MM.1S (cell line): ENCODE results near the gene DNAH10.

Experiments
- DNase-seq: peaks from one replicate; pipeline ENCODE4 v3.0.0-alpha.2; 2015
- H2AFZ ChIP-seq: fragments of 300-600 bp; sonication (generic); 2 replicates; pipeline ENCODE4 v1.6.0; 2016; ENCODE audit warnings: antibody characterized with exemption, low read length
- H3F3A ChIP-seq: fragments of 300-600 bp; sonication (generic); 2 replicates; pipeline ENCODE4 v1.6.1; 2016; ENCODE audit warnings: mild to moderate bottlenecking, antibody characterized with exemption, low read length, moderate library complexity, mixed read lengths; ENCODE audit not compliant: insufficient read depth
- H3K27ac ChIP-seq: fragments of 300-600 bp; sonication (generic); 2 replicates; pipeline ENCODE4 v1.5.1; 2016; ENCODE audit warnings: mild to moderate bottlenecking, low read length
- H3K27me3 ChIP-seq: fragments of 300-600 bp; sonication (generic); replicated peaks from 2 replicates; pipeline ENCODE4 v1.6.0; 2016; ENCODE audit warnings: low read length; ENCODE audit not compliant: insufficient read depth
- H3K36me3 ChIP-seq: fragments of 300-600 bp; sonication (generic); replicated peaks from 2 replicates; pipeline ENCODE4 v1.6.1; 2016; ENCODE audit warnings: mild to moderate bottlenecking, low read length, mixed read lengths; ENCODE audit not compliant: insufficient read depth
- H3K4me1 ChIP-seq: fragments of 300-600 bp; sonication (generic); 2 replicates; pipeline ENCODE4 v1.6.1; 2016; ENCODE audit warnings: low read length, mixed read lengths
- H3K4me2 ChIP-seq: fragments of 300-600 bp; sonication (generic); 2 replicates; pipeline ENCODE4 v1.6.0; 2016; ENCODE audit warnings: low read depth, low read length
- H3K4me3 ChIP-seq: fragments of 300-600 bp; sonication (generic); 2 replicates; pipeline ENCODE4 v1.5.1; 2016; ENCODE audit warnings: low read length, mixed read lengths
- H3K79me2 ChIP-seq: fragments of 300-600 bp; sonication (generic); 2 replicates; pipeline ENCODE4 v1.6.1; 2016; ENCODE audit warnings: mixed run types, low read length, mixed read lengths
- H3K9ac ChIP-seq: fragments of 300-600 bp; sonication (generic); 2 replicates; pipeline ENCODE4 v1.6.1; 2016; ENCODE audit warnings: low read length, mixed read lengths
- H3K9me2 ChIP-seq: fragments of 300-600 bp; sonication (generic); replicated peaks from 2 replicates; pipeline ENCODE4 v1.6.1; 2016; ENCODE audit warnings: mild to moderate bottlenecking, low read length, mixed read lengths; ENCODE audit not compliant: insufficient read depth
- H3K9me3 ChIP-seq: fragments of 300-600 bp; sonication (generic); replicated peaks from 2 replicates; pipeline ENCODE4 v1.6.1; 2016; ENCODE audit warnings: mild to moderate bottlenecking, low read length, mixed read lengths; ENCODE audit not compliant: insufficient read depth
- H4K20me1 ChIP-seq: fragments of 300-600 bp; sonication (generic); 2 replicates; pipeline ENCODE4 v1.6.1; 2016; ENCODE audit warnings: mild to moderate bottlenecking, low read length, moderate library complexity, mixed read lengths; ENCODE audit not compliant: insufficient read depth
- CTCF ChIP-seq: fragments of 300-600 bp; sonication (generic); IDR thresholded peaks from 2 replicates; pipeline ENCODE4 v1.5.1; 2016; ENCODE audit warnings: antibody characterized with exemption, low read length, mixed read lengths
- EZH2 ChIP-seq: fragments of 300-600 bp; sonication (generic); optimal IDR thresholded peaks from 2 replicates; pipeline ENCODE3; 2017; ENCODE audit warnings: low read depth, mild to moderate bottlenecking, antibody characterized with exemption, low read length, mixed read lengths
- EZH2phosphoT487 ChIP-seq: fragments of 300-600 bp; sonication (generic); IDR thresholded peaks from 2 replicates; pipeline ENCODE4 v1.6.1; 2018; ENCODE audit warnings: antibody characterized with exemption, low read length

The DNAH10 gene

GRCh38 chr12:123748661-123749060, 13.4 kb upstream of the DNAH10 start:
- no peaks in the 10 kb centered on the region for H3K9me2 ChIP-seq
- H3K4me1 ChIP-seq, result no peaks in the 10 kb centered on the region
- H3K4me3 ChIP-seq, result no peak overlapping the region
- H3K36me3 ChIP-seq, result no peaks in the 10 kb centered on the region
- H3K79me2 ChIP-seq, result no peaks in the 10 kb centered on the region
- DNase-seq, result no peak
- no peak for TF ChIP-seq CTCF
- no peak for TF ChIP-seq EZH2phosphoT487
- no peak for TF ChIP-seq EZH2
- H3F3A ChIP-seq, result no peaks in the 10 kb centered on the region
- H3K9ac ChIP-seq, result no peak overlapping the region
- H2AFZ ChIP-seq, result no peak overlapping the region
- no peaks in the 10 kb centered on the region for H3K9me3 ChIP-seq
- H3K4me2 ChIP-seq, result no peak overlapping the region
- no peaks in the 10 kb centered on the region for H3K27me3 ChIP-seq
- no peak overlapping the region for H3K27ac ChIP-seq
- H4K20me1 ChIP-seq, result no peaks in the 10 kb centered on the region

- H3K27ac ChIP-seq, result no peak overlapping the region
- no peaks in the 10 kb centered on the region for H3K36me3 ChIP-seq
- no peaks in the 10 kb centered on the region for H3K9me3 ChIP-seq
- H3K4me1 ChIP-seq, result no peaks in the 10 kb centered on the region
- H4K20me1 ChIP-seq, result no peaks in the 10 kb centered on the region
- H3K9me2 ChIP-seq, result no peaks in the 10 kb centered on the region
- H3K79me2 ChIP-seq, result no peaks in the 10 kb centered on the region
- no peaks in the 10 kb centered on the region for H3K27me3 ChIP-seq
- H3K4me2 ChIP-seq, result no peak overlapping the region
- H2AFZ ChIP-seq, result no peak overlapping the region
- no peak for TF ChIP-seq CTCF
- no peak for TF ChIP-seq EZH2phosphoT487
- TF ChIP-seq EZH2, result no peak
- DNase-seq, result no peak
- no peak overlapping the region for H3K4me3 ChIP-seq
- H3F3A ChIP-seq, result no peaks in the 10 kb centered on the region
- no peak overlapping the region for H3K9ac ChIP-seq
These were observed 12.7 kb upstream of the DNAH10 start for GRCh38 chr12:123749355-123749754.

GRCh38 chr12:123750159-123750656, 11.9 kb upstream of the DNAH10 start:
- Histone ChIP-seq H3K9ac (no peak overlapping the region), H3K4me3 (no peak overlapping the region), H3K4me2 (no peak overlapping the region), H4K20me1 (no peaks in the 10 kb centered on the region), H3F3A (no peaks in the 10 kb centered on the region), H3K79me2 (no peaks in the 10 kb centered on the region), H3K9me3 (no peaks in the 10 kb centered on the region), H2AFZ (no peak overlapping the region), H3K27me3 (no peaks in the 10 kb centered on the region), H3K36me3 (no peaks in the 10 kb centered on the region), H3K9me2 (no peaks in the 10 kb centered on the region), H3K4me1 (no peaks in the 10 kb centered on the region), H3K27ac (no peak overlapping the region)
- DNase-seq, result no peak
- no peak for TF ChIP-seq CTCF
- TF ChIP-seq EZH2, result no peak
- no peak for TF ChIP-seq EZH2phosphoT487
